NCI-H1417 treated with DMSO at 0.1 percent for 48 hours (cell line): Measurements from ENCODE around the gene NPAS3.

ENCODE experiments used
- DNase-seq: peaks from one replicate; lab custom pipeline; 2025; lab: John Stamatoyannopoulos, UW

Gene NPAS3

DNA sequence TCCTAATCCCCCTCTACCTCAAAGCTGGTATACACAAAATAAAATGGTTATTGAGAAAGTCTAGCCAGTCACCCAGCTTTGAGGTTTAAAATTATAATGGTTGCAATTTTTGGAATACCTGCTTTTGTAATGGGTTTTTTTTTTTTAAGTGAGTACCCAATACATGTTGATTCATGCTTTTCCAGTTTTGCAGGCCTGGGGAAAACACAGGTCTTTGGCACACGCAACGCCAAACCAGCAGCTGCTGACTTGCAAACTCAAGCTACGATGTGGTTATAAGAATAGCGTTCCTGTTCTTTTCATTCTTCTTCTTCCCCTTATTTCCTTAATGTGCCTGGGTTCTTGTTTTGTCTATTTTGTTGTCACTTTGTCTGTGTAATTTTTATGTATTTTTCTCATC is 779.2 kb downstream of the NPAS3 start:
- no peak for DNase-seq

DNA sequence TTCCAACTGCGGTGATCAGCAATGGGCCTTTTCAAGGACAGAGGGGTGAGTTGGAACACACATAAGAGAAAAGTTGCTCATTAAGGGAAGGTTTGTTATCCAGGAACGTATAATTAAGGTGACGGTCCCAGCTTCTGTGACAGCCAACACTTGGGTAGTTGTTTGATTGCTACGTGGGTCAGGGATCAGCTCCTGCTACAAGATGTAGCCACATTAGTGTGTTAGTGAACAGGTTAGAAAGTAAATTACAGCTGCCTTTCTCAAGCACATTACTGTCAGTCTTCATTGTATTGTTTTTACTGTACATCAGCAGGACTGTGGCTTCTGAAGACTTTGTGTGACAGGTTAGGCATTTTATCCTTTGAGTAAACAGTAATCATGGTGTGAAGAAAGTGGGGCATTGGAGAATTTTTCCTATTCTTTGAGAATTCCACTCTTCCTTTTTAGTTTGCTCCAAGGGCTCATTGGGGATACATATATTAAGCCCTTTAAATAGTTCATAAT is 781.7 kb downstream of the NPAS3 start:
- peak; percentile 6 for DNase-seq

DNA sequence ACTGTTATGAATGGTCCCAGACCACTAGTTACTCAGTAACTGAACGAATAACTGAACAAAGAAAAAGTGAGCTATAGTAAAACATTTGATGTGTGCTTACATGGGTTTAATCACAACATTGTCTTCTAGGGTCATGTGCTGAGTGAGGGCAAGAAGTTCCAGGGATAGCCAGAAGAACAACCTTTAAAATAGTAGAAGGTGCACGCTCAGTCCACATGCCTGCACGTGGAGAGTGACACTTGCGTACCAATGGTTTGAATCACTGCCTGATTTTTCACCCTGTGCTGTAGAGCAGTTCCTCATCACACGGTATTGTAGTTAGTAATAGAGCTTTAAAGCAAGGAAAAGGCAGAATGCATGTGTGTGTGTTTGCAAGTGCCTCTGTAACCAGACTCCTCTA is 788.0 kb downstream of the NPAS3 start:
- no peak for DNase-seq

DNA sequence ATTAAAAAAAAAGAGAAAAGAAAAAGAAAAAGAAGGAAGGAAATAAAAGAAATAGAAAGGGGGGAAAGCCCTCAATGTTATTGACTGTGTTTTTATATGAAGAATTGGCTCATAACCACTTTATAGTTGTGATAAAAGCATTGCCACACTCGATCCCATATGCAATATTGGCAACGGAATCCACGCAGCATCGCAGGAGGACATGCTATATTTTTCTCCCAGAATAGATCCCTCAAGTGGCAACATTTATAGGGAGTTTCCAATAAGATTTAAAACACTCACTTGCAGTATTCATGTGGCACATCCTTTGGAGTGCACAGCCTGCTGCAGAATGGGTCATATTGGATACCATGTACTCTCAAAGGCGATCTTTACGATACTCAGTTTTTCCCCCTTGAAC is 788.9 kb downstream of the NPAS3 start:
- no peak for DNase-seq

DNA sequence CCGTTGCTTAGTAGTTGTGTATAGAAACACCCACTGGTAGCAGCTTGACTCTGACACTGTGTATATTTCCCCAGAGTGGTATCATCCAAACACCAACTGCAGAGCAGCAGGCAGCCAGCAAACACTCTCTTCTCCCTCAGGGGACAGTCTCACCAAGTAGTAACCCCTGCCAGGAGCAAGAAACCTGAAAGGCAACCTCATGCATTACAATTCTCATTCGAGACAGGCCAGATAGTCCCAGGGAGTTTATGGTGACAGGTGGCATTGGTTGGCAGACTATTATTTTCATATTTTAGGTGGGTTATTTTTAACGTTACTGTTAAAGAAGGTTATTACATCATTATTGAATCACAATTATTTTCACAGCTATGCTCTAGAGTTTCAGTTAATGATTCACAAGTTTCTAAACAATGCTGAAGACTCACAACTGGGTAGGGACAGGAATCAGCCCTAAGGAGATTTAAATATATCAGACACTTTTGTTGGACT is 789.4 kb downstream of the NPAS3 start:
- DNase-seq: no peak

DNA sequence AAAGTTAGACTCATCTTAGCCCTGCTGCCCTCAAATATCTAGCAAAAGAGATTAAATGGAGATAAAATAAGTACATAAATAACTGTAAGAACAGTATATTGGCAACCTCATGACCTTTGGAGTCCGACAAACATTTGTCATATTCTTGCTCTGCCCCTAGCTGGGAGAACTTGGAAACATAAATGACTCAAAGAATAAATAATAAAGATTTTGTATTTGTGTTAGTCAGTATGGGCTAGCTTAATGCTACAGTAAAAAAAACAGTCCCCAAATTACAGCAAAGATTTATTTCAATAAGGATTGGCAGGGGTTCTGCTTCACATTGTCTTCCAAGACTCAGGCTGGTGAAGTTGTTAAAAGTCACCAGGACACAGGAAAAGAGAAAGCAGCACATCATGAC is 791.5 kb downstream of the NPAS3 start:
- no peak for DNase-seq

DNA sequence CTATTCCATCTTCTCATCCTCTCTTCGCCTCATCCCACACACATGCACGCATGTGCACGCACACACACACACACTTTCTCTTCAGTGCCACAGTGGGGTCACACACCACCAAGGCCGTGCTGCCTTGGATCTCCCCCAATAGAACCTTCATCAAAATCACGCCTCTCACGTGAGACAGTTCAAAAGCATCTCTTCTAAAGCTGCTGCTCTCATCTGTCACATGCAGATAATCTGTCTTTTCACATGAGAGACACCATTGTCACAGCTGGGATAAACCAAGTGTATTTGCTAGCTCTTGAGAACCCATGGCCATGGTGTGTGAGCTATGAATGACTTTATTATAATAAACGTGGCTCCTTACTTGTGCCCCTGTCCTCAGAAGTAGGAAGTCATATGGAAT is 793.5 kb downstream of the NPAS3 start:
- DNase-seq: no peak

DNA sequence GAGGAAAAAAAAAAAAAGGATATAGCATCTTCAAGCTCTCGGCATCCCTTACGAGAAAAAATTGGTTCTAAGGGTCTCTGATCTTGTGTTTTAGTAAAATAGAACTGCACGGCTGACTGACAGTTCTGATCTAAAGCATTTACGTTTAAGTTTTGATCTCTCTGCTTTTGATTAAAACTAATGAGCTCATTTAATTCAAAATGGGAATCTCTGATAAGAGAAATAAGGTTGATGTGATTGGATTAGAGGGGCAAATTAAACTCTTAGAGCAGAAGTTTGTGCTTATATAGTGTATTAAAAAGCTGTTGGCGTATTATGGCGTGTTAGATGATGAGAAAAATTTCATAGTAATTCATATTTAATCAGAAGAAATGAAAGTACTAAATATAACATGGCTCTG is 794.6 kb downstream of the NPAS3 start:
- no peak for DNase-seq

DNA sequence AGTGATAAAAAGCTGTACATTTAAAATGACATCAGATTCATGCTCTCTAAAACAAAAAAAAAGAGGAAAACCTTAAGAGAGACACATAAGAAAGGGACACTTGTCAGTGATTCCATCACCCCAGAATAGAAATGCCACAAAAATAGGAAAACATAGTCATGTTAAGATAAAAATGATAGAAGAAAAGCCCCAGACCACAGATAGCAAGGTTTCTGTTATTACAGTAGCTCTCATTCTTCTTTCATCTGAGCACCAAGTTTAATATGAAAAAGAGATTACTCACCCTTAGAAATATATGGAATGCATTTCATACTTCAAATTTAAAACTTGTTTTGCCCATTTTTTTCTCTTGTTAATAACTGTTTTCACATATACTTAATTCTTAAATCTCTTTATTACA is 795.0 kb downstream of the NPAS3 start:
- no peak for DNase-seq

DNA sequence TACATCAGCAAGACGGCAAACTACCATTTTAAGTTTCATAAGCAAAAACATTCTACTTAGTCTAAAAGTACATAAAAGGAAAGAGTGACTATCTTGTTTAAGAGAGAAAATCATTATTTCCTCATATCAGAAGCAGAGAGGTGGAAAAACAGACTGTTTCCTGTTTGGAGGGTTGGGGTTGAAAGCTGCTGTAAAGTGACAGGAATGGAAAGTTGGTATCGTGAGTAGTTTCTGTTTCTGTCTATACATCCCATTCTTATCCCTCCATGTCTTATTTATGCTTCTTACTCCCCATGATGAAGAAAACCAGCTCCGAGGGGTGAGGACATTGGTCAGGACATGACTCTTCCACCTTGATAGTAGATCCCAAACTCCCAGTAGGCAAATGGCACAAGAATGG is 795.7 kb downstream of the NPAS3 start:
- no peak for DNase-seq

DNA sequence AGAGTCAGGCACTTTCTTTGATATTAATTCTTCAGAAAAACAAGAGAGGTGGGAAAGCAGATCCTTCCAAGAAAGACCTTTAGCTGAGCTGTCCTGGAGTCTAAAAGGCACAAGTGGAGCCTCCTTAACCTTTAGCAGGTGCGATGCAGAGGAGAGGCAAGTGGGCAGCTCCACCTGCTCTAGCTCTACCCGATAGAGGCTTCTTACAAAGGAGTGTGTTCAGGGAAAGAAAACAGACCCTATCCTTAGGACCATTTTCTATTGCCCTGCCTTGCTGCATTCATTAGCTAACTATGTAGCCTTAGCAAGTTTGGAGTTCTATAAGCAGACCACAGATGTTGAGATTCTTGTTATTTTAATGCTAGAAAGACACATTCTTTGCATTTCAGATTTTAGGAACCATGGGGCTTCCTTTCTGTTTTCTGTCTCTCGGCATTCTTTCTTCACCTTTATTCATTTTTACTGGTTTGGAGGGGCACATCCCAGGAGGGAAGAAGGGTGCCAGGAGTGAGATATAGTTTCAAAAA is 797.7 kb downstream of the NPAS3 start:
- no peak for DNase-seq

DNA sequence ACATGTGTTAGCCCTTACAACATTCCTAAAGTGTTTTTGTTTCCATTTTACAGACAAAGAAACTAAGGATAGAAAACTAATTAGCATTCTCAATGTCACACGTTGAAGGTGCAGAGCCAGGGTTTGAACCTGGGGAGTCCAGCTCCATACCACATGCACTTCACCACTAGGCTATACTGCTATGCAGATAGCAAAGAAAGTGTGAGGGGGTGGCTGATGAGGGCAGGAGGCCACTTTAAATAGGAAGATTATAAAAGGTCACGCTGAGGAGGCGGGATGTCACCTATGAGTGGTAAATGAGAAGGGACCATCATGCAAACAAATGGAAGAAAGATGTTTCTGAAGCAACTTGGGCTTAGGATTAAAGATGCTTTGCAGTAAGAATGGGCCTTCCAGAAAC is 798.3 kb downstream of the NPAS3 start:
- DNase-seq: no peak

DNA sequence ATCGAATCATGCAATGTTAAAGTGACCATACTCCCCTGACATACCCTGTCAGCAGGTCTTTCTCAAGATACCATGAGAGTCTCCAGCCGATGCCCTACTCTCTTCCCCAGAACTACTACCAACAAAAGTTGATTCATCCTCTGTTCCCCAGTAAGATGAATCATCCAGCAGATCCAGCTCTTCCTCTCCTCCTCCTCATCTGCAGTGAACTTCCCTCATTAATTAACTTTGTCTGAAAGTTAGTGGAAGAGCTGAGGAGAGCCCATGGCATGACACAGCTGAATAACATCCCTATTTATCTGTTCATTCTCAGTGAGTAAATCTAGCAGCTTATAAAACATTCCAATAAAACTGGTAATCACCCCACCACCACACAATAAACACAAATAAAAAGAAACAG is 798.8 kb downstream of the NPAS3 start:
- DNase-seq: no peak

DNA sequence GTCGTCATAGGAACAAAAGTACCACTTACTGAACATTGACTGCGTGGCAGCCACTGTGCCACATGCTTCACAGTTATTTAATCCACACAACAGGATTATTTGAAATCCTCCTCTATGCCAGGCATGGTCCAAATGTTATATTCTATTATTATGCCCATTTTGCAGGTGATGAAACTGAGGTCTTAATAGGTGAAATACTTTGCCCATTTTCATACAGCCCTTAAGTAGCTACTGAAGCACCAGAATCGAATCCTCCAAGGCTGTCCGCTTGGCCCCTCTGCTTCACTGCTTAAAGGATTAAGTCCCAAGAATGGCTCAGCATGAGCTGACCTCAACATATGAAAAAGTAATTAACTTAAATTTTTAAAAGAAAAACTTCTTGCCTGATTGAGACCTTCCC is 799.4 kb downstream of the NPAS3 start:
- no peak for DNase-seq

DNA sequence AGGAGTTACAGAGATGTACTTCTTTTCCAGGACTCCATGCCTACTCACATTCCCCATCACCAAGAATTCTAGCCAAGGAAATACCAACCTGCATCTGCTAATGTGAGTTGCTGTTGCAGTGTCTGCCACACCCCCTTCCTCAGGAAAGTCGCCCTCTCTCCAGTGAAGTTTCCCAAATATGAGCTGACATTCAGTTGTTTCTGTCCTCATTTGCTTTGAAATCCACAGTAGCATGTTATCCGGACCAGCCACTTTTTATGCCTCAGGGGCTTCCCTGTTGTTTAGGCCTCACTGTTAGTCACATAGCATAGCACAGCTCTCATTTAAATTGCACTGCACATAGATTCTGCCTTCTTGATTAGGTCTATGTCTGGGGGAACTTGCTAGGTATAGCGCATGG is 799.8 kb downstream of the NPAS3 start:
- no peak for DNase-seq

DNA sequence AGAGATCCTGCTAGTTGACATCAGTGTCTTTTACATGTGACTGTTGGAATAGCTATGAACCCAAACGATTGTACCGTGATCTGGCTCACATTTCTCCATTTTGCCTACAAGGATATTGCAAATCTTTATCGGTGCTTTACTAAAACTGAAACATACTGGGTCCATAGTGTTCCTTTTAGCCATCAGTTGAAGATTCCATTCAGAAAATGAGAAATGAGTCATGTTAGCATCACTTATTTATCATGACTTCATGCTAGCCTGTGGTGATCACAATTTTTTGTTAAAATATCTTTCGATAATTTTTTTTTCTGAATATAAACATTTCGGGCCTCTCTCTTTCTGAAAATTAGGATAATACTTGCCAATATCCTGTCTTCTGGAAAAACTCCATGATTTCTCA is 801.9 kb downstream of the NPAS3 start:
- DNase-seq: no peak

DNA sequence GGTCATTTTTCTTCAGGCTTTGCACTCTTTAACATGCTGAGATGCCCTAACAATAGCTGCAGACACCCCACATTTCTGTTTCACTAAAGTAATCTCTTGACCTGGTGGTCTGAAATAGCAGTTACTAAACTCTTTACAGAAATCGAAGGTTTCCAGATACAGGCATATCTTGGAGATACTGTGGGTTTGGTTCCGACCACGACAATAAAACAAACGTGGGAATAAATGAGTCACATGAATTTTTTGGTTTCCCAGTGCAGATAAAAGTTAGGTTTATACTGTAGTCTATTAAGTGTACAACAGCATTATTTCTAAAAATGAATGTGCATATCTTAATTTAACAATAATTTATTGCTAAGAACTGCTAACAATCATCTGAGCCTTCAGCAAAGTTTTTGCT is 803.5 kb downstream of the NPAS3 start:
- no peak for DNase-seq

DNA sequence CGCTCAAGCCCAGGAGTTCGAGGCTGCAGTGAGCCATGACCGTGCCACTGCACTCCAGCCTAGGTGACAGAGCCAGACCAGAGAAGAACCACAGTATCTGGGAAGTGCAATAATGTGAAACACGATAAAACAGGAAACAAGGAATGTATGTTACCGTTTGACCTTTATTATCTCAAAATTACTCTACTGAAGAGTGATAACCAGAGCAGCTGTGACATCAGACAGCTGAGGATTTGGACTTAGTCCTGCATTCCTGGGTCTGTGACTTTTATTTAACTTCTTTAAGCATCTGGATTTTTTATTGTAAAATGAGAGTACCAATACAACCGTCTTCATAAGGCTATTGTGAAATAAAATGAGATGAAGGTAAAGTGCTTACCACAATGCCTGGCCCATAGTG is 806.5 kb downstream of the NPAS3 start:
- no peak for DNase-seq

DNA sequence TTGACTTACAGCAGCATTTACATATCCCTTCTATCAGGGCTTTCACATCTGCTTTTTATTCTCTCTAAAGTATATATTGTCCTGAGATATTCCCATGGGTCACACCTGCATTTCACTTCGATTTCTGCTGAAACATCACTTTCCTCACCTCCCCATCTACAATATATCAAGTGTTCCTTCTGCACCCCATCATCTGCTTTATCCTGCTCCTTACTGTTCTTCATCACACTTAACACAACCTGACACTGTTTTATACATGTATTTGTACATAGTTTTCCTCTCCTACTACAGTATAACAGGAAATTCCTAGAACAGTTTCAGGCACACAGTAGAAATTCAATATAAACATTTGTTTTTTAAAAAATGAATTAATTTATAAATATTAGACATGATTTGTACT is 809.1 kb downstream of the NPAS3 start:
- DNase-seq: no peak

DNA sequence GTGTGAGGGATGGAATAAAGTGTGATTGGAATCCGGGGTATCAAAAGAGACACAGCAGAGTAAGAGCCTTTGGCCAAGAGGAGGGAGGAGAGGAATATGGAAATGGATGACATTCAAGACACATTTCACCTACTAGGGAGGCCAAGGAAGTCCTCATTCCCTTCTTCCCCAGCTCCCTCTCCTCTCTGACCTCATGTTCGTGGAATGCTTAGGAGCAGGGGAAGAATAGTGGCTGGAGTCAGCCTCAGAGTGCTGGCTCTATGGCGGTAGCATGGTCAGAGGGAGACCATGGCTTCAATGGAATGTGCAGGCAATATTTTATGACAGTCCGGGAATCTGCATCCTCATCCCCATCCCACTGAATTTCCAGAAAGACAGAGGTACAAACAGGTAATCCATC is 815.6 kb downstream of the NPAS3 start:
- DNase-seq: no peak

DNA sequence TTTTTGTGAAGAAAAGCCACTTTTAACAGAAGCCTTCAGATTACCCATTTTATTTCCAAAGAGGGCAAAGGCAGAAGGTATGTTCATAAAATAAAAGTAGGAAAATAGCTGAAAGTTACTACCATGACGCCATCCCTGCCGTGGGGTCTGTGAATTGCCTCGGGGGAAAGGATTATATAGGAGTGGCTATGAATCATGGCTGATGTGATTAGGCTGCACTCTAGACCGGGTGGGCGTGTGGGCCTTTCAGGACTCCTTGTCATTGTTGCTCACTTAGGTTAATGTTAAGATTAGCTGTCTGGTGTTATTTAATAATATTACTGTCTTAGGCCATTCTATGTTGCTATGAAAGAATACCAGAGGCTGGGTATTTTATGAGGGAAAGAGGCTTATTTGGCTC is 816.7 kb downstream of the NPAS3 start:
- DNase-seq: no peak

DNA sequence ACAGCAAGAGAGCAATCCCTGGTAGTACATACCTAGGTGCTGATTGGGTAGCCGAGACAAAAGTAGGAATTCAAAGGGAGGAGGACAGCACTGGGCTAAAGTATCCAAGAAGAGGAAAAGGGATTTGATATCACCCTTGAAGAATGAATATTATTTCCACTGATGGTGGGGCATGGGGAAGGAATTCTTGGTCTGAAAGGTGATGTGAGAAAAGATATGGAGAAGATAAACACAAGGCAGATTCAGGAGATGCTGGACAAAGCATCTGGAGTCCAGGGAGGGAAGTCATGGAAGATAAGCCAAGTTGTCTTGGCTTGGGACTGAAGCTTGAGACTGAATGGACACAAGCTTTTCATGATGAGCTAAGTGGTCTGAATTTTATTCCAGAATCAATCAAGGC is 818.2 kb downstream of the NPAS3 start:
- DNase-seq: no peak

DNA sequence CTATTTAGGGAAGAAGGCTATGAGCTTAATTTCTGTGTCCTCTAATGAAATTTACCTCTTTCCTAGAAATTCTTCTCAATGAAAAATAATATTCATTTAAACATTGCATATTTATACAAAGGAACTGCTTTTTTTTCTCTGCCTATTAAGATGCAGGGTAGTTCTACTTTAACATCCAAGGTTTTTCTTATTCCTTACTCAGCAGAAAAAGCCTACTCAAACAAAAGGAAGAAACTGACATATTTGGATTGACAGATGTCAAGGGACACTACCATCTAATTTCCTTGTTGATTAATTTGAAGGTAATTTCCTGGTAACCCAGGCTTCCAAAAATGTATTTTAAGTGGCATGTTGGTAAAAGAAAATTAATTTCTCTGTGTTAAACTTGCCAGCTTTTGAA is 819.9 kb downstream of the NPAS3 start:
- DNase-seq: no peak

DNA sequence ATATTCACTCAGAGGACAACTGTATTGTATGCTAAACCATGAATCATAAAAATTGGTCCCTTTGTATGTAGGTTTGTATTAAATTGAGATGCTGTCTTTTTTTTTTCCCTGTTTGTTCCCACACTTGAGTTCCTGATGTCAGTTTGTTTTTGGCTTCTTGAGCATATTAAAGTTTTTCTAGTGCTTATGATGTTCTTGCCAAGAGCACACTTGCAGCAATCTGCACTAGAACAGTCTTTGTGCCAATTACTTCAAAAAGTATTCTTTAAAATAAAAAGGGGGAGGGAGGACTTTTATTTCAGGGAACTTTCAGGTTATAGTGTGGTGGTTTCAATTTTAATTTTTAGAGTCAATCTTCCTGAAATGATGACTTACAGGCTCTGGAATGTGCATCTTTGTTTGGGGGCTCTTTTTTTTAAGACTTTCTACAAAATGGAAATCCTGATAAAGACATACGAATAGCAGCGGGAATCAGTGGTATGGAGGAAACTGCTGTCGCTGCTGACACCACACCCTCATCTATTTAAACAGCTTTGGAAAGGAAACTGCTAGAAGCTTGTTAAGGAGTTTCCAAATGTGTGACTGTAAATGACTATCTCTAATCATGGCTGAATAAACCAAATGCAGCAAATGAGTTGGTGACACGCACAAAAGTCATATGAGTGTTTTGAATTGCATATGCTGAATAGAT is 823.6 kb downstream of the NPAS3 start:
- no peak for DNase-seq
